HepG2 (cell line): ENCODE measurements around the gene SUSD3. TPM values are rescaled to one million over a fixed set of nuclear protein-coding genes. Genes with fewer than 3 reads are reported as not detected.

Source experiments
- ATAC-seq: fragments of 200-7000 bp; cut with Tn5 transposase; 3 replicates; pipeline ENCODE4 v1.9.1; 2020; ENCODE audit warnings: mild to moderate bottlenecking, moderate library complexity
- BruUV-seq: library from RNA; stranded (reverse); fragments of 400-500 nt; replicated peaks from 2 replicates; lab custom pipeline; 2021; lab: Mats Ljungman, UMichigan
- CTCF ChIA-PET: fragments of 300-600 bp; formaldehyde crosslinking; extraction: SDS; loops from one replicate; lab custom pipeline; 2021; ENCODE audit warnings: low total read pairs, inconsistent platforms, low intra/inter-chr PET ratio; lab: Yijun Ruan, JAX
- POLR2A ChIA-PET: fragments of 350-600 bp; sonication (Branson Sonifier 250); formaldehyde crosslinking; loops from one replicate; lab custom pipeline; 2020; ENCODE audit warnings: antibody characterized with exemption, inconsistent platforms; lab: Yijun Ruan, JAX
- DNase-seq: peaks from one replicate; pipeline ENCODE4 v3.0.0-alpha.2; 2015; ENCODE audit warnings: low spot score
- FAIRE-seq: peaks from 3 replicates; lab custom pipeline; 2011; peaks lifted over from hg19 to GRCh38; lab: Jason Lieb, UNC
- H2AFZ ChIP-seq: one replicate; pipeline ENCODE4 v1.6.1; 2011; ENCODE audit warnings: low read length, inconsistent platforms
- H3K27ac ChIP-seq: fragments of 300-600 bp; 3 replicates; pipeline ENCODE4 v1.8.0; 2011; ENCODE audit warnings: mixed run types, mild to moderate bottlenecking, mixed read lengths, low read length, inconsistent platforms; ENCODE audit not compliant: insufficient read depth; ENCODE audit errors: extremely low read length
- H3K27me3 ChIP-seq, 2 experiments: fragments of 200-600 bp in 1 of 2; 2 replicates in 1 of 2; 3 replicates in 1 of 2; pipeline versions ENCODE4 v1.6.0 to v1.8.0; 2011; ENCODE audit warnings: low read length in 2 of 2, mild to moderate bottlenecking in 2 of 2, moderate library complexity in 2 of 2, inconsistent platforms in 1 of 2; ENCODE audit not compliant: insufficient read depth in 2 of 2, control insufficient read depth in 1 of 2
- H3K36me3 ChIP-seq, 2 experiments: fragments of 200-600 bp in 1 of 2; replicated peaks in 1 of 2; 2 replicates in 1 of 2; 3 replicates in 1 of 2; pipeline versions ENCODE4 v1.5.1 to v1.8.0; 2011; ENCODE audit warnings: low read length in 2 of 2, inconsistent platforms in 1 of 2; ENCODE audit not compliant: insufficient read depth in 2 of 2, control insufficient read depth in 1 of 2
- H3K4me1 ChIP-seq: 2 replicates; pipeline ENCODE4 v1.5.1; 2012; ENCODE audit warnings: low read length, inconsistent platforms; ENCODE audit not compliant: insufficient read depth
- H3K4me2 ChIP-seq: 2 replicates; pipeline ENCODE4 v1.6.0; 2011; ENCODE audit warnings: low read depth, low read length, inconsistent platforms
- H3K4me3 ChIP-seq, 3 experiments: fragments of 200-600 bp in 1 of 3; sonication (generic), shearing (Covaris generic) in 1 of 3; replicated peaks in 1 of 3; 2 replicates each; pipeline ENCODE4 v1.5.1; 2011 to 2016; ENCODE audit warnings: low read length in 3 of 3, inconsistent platforms in 2 of 3, low read depth in 2 of 3, mild to moderate bottlenecking in 2 of 3, control low read depth in 1 of 3, mixed read lengths in 1 of 3; ENCODE audit not compliant: insufficient read depth in 1 of 3
- H3K79me2 ChIP-seq: one replicate; pipeline ENCODE4 v1.6.1; 2011; ENCODE audit warnings: low read length, inconsistent platforms; ENCODE audit not compliant: insufficient read depth
- H3K9ac ChIP-seq: 2 replicates; pipeline ENCODE4 v1.6.0; 2011; ENCODE audit warnings: mild to moderate bottlenecking, low read depth, low read length, inconsistent platforms; ENCODE audit not compliant: insufficient read depth
- H3K9me3 ChIP-seq: 2 replicates; pipeline ENCODE4 v1.5.1; 2012; ENCODE audit warnings: mild to moderate bottlenecking, low read length
- H4K20me1 ChIP-seq: 2 replicates; pipeline ENCODE4 v1.6.0; 2011; ENCODE audit warnings: inconsistent platforms, mild to moderate bottlenecking, low read length, moderate library complexity; ENCODE audit not compliant: insufficient read depth
- AGO2 ChIP-seq: fragments of 200-400 bp; formaldehyde crosslinking; optimal IDR thresholded peaks from 2 replicates; pipeline ENCODE3; 2017; ENCODE audit warnings: mild to moderate bottlenecking, low read depth, low read length, moderate library complexity
- GMEB2 ChIP-seq: IDR thresholded peaks from 2 replicates; pipeline ENCODE4 v1.6.1; 2016; ENCODE audit warnings: missing biosample characterization, missing genetic modification reagents, low read depth
- HNRNPK ChIP-seq: fragments of 200-400 bp; formaldehyde crosslinking; IDR thresholded peaks from 2 replicates; pipeline ENCODE4 v1.6.1; 2018; ENCODE audit warnings: low read length, low read depth, moderate library complexity, mild to moderate bottlenecking; ENCODE audit not compliant: poor library complexity, severe bottlenecking
- PRDM15 ChIP-seq: sonication (generic); formaldehyde crosslinking; IDR thresholded peaks from 2 replicates; pipeline ENCODE4 v1.4.0; 2020; ENCODE audit warnings: missing genetic modification reagents
- SP140L ChIP-seq: sonication (generic); formaldehyde crosslinking; IDR thresholded peaks from 2 replicates; pipeline ENCODE4 v1.4.0; 2020; ENCODE audit warnings: missing genetic modification reagents, borderline replicate concordance
- ZBTB14 ChIP-seq: sonication (generic); formaldehyde crosslinking; IDR thresholded peaks from 2 replicates; pipeline ENCODE4 v1.4.0; 2020; ENCODE audit warnings: missing genetic modification reagents
- ZBTB38 ChIP-seq: sonication (generic); formaldehyde crosslinking; IDR thresholded peaks from 2 replicates; pipeline ENCODE4 v1.5.1; 2020; ENCODE audit warnings: mild to moderate bottlenecking, missing genetic modification reagents
- ZBTB4 ChIP-seq: sonication (generic); formaldehyde crosslinking; IDR thresholded peaks from 2 replicates; pipeline ENCODE4 v1.4.0; 2020; ENCODE audit warnings: missing genetic modification reagents, mild to moderate bottlenecking, borderline replicate concordance
- ZNF10 ChIP-seq: sonication (generic); formaldehyde crosslinking; IDR thresholded peaks from 2 replicates; pipeline ENCODE4 v1.4.0; 2020; ENCODE audit warnings: mild to moderate bottlenecking, low read depth, missing genetic modification reagents, borderline replicate concordance
- ZNF138 ChIP-seq: sonication (generic); formaldehyde crosslinking; IDR thresholded peaks from 2 replicates; pipeline ENCODE4 v1.5.0; 2020; ENCODE audit warnings: mild to moderate bottlenecking, low read depth, missing genetic modification reagents
- ZNF430 ChIP-seq: sonication (generic); formaldehyde crosslinking; IDR thresholded peaks from 2 replicates; pipeline ENCODE4 v1.9.0; 2021; ENCODE audit warnings: mild to moderate bottlenecking, missing genetic modification reagents
- ZNF577 ChIP-seq: sonication (generic); formaldehyde crosslinking; IDR thresholded peaks from 2 replicates; pipeline ENCODE4 v1.4.0; 2020; ENCODE audit warnings: mild to moderate bottlenecking, low read depth, missing genetic modification reagents, borderline replicate concordance
- ZNF7 ChIP-seq: IDR thresholded peaks from 2 replicates; pipeline ENCODE4 v1.6.1; 2016; ENCODE audit warnings: missing biosample characterization, missing genetic modification reagents
- WGBS: methylation state at CpG from one replicate; pipeline ENCODE4 v1.1.6; 2017; ENCODE audit warnings: low lambda C conversion rate; 5-methylcytosine and 5-hydroxymethylcytosine counted together
- in situ Hi-C: cut with HindIII; loops from 2 replicates; pipeline ENCODE4 v1.10.0; 2017; ENCODE audit warnings: low pct_unique_long_range_greater_than_20kb; ENCODE audit not compliant: extremely low pct_ligation_motif_present
- intact Hi-C: fragments of 100-400 bp; cut with micrococcal nuclease; formaldehyde crosslinking; loops from one replicate; pipeline ENCODE4 v1.10.0; 2022; ENCODE audit not compliant: unreplicated experiment
- polyA plus RNA-seq, 8 experiments: library from polyadenylated mRNA; depleted of rRNA in 3 of 8; stranded (reverse) in 7 of 8; unstranded in 1 of 8; fragments of >200 nt; fragmentation: Illumina TruSeq in 4 of 8; extraction: Trizol in 4 of 8; gene quantifications; 2 replicates each; pipeline versions ENCODE4 v1.2.1 to v1.2.3, GENCODE V29; 2011 to 2016; ENCODE audit warnings: low read depth in 4 of 8, missing spikeins in 1 of 8, mixed read lengths in 1 of 8; ENCODE audit not compliant: insufficient read depth in 1 of 8
- total RNA-seq, 5 experiments: library from RNA; depleted of rRNA; stranded (reverse); fragments of >200 nt; fragmentation: Illumina TruSeq; extraction: Trizol; gene quantifications; 2 replicates each; pipeline ENCODE4 v1.2.3, GENCODE V29; 2016; ENCODE audit warnings: low read depth in 1 of 5

SUSD3 gene
- total and polyA plus RNA-seq, 2 of the 13 experiments (the other 11 are each of a cell fraction or from before 2014, with no cell fraction given): 7.0 to 9.1 TPM

GRCh38 chr9:93130861-93131481 is 72.5 kb downstream of the SUSD3 start:
- CTCF ChIA-PET: no interaction called here
- TF ChIP-seq ZNF138 (no peak), AGO2 (peak; percentile 40), ZNF430 (CRISPR knock-in tag) (no peak), ZNF577 (CRISPR knock-in tag) (no peak), SP140L (CRISPR knock-in tag) (no peak), ZBTB38 (CRISPR knock-in tag) (0 out of 2 replicates have a peak, but pooled peaks have one; percentile 18), PRDM15 (CRISPR knock-in tag) (no peak), ZNF10 (no peak), HNRNPK (no peak), ZNF7 (CRISPR knock-in tag) (no peak), GMEB2 (CRISPR knock-in tag) (no peak), ZBTB14 (CRISPR knock-in tag) (no peak), ZBTB4 (CRISPR knock-in tag) (peak; percentile 55; the same call in 1 of the 2 replicates)

More at GRCh38 chr9:93130861-93131481, 72.5 kb downstream of the SUSD3 start:
- Histone ChIP-seq H3K27ac (peak overlapping the region; percentile 99), H3K4me3 (peak overlapping the region in 1 of 3 experiments; percentile 1; a peak in 1 of 6 replicates), H2AFZ (no peak overlapping the region), H3K4me1 (peaks cover 84% of the 10 kb centered on the region), H3K79me2 (peaks cover 74% of the 10 kb centered on the region), H3K27me3 (no peaks in the 10 kb centered on the region; a peak in 1 of 5 replicates), H3K9me3 (no peaks in the 10 kb centered on the region), H3K36me3 (peaks cover 10% of the 10 kb centered on the region in 2 experiments; a peak in 3 of 5 replicates), H4K20me1 (no peaks in the 10 kb centered on the region), H3K4me2 (peak overlapping the region; percentile 98), H3K9ac (no peak overlapping the region; the same call in 1 of the 2 replicates)
- intact Hi-C loops: no loop called here
- POLR2A ChIA-PET: interaction anchor here (1.5 to 7.5 kb wide), 2 partner anchors 9 to 13 kb away, joined by 3 to 195 read pairs; no protein-coding TSS in a partner anchor
- ATAC-seq: no peak
- whole genome bisulfite sequencing: 100% methylated on average over 3 of the region's 15 CpGs
- in situ Hi-C loops: no loop called here
- DNase-seq: no peak
- no peak for FAIRE-seq
- BruUV-seq: no TSS peak
